NCI-H1436 treated with DMSO at 0.1 percent for 48 hours (cell line): ENCODE results near the gene MAN1A2.
"Not testable (repeated sequence)": the region's sequence is repeated elsewhere in the genome, so short reads cannot be mapped to it uniquely, and the experiment has no call there.

Experiments used
- DNase-seq: peaks from one replicate; lab custom pipeline; 2025; lab: John Stamatoyannopoulos, UW

The MAN1A2 gene

DNA sequence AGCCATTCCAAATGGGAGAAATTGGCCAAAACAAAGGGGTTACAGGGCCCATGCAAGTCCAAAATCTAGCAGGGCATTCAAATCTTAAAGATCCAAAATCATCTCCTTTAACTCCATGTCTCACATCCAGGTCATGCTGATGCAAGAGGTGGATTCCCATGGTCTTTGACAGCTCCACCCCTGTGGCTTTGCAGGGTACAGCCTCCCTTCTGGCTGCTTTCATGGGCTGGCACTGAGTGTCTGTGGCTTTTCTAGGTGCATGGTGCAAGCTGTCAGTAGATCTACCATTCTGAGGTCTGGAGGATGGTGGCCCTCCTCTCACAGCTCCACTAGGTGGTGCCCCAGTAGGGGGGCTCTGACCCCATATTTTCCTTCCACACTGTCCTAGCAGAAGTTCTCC lies 191.2 kb downstream of the MAN1A2 start:
- not testable (repeated sequence) for DNase-seq

DNA sequence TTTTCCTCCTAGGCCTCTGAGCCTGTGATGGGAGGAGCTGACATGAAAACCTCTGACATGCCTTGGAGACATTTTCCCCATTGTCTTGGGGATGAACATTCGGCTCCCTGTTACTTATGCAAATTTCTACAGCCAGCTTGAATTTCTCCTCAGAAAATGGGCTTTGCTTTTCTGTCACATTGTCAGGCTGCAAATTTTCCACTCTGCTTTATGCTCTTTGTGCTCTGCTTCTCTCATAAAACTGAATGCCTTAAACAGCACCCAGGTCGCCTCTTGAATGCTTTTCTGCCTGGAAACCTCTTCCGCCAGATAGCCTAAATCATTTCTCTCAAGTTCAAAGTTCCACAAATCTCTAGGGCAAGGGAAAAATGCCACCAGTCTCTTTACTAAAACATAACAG lies 191.9 kb downstream of the MAN1A2 start:
- no peak for DNase-seq

- DNase-seq = no peak
Measured at GRCh38 chr1:117559985-117560384, 192.7 kb downstream of the MAN1A2 start.

- no peak for DNase-seq
Measured at GRCh38 chr1:117561071-117561470, 193.8 kb downstream of the MAN1A2 start.

GRCh38 chr1:117561551-117561950 lies 194.3 kb downstream of the MAN1A2 start:
- DNase-seq = no peak

GRCh38 chr1:117562581-117563491 lies 195.6 kb downstream of the MAN1A2 start:
- no peak for DNase-seq

DNA sequence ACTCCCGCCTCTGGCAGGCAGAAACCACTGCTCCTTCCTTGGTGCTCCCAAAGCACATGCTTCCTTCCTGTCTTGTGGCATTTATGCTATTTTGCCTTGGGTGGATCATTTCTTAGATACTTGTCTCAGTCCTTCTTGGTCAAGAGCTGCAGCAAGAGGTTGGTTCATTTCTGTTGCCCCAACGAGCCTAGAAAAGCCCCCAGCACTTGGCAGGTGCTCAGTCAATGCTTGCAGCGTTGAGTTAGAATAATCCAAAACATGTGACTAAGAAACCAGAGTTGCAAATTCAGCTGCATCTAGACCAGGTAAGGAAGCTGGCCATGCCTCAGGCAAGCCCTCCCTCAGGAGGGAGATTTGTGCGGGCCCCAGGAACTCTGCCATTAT lies 196.2 kb downstream of the MAN1A2 start:
- no peak for DNase-seq

- DNase-seq = no peak
Measured at GRCh38 chr1:117564227-117565075, 197.2 kb downstream of the MAN1A2 start.

GRCh38 chr1:117565076-117565556 lies 197.9 kb downstream of the MAN1A2 start:
- no peak for DNase-seq

DNA sequence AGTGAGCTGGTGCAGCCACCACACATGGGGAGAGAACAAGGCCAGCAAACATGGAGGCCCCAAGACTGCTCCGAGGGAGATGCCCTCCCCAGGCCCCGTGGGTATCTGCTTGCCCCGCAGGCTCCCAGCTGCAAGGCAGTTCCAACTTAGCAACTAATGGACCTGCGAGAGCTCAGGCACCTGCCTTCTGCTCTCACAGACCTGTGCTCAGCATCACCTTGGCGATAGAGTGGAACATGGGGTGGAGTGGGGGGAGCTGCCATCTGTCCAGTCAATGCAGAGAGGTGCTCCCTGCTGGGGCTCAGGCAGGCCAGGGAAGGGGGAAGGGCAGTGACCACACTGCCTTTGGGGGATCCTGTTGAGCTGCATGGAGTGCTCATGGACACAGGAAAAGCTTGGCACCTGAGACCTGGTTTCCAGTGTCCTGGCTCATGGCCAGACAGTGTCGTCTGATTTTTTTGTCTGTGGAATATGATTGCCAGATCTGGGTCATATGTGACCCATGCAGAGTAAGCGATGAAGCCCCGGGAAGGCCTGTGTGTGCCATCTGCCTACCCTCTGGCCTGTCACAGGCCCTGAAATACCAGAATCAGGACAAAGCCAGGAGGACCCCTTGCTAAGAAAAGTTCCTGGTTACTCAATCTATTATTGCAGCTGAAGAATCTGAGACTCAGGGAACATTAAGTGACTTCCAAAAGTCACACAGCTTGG lies 198.7 kb downstream of the MAN1A2 start:
- no peak for DNase-seq

- no peak for DNase-seq
Measured at GRCh38 chr1:117566556-117566955, 199.3 kb downstream of the MAN1A2 start.

DNA sequence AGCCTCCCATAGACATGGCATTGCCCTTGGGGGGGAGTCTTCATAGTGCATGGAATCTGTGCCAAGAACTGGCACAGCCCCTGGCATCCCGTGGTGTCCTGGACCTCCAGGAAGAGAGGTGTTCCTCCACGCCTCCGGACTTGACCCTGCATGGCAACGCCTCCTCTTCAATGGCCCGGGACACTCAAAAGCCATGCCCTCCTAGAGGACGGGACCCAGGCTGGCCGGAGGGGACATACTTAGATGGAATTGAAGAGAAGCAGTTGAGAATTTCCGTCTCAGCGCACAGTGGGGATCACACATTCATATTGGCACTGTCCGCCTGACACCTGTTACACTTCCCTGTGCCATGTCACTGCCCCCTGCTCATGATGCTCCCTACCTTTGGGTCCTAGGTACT lies 200.2 kb downstream of the MAN1A2 start:
- no peak for DNase-seq

DNA sequence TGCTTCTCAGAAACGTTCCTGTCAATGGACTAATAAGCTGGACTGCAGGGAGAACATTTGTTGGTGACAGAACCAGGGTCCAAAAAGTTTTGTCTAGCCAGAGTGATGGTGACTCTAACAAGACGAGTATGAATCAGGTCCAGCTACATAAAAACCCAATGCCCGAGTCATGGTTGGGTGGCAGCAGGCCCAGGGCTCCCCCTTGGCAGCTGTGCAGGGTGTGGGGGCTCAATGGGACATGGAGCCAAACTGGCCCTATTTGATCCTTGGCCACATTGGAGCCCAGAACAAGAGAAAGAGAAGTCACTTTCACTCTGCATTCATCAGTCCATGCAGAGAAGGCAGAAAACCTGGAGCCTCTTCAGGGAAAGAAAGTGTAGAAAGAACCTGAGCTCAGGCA lies 200.7 kb downstream of the MAN1A2 start:
- DNase-seq = no peak

- no peak for DNase-seq
Measured at GRCh38 chr1:117568999-117569398, 201.8 kb downstream of the MAN1A2 start.

- no peak for DNase-seq
Measured at GRCh38 chr1:117569856-117570255, 202.6 kb downstream of the MAN1A2 start.

DNA sequence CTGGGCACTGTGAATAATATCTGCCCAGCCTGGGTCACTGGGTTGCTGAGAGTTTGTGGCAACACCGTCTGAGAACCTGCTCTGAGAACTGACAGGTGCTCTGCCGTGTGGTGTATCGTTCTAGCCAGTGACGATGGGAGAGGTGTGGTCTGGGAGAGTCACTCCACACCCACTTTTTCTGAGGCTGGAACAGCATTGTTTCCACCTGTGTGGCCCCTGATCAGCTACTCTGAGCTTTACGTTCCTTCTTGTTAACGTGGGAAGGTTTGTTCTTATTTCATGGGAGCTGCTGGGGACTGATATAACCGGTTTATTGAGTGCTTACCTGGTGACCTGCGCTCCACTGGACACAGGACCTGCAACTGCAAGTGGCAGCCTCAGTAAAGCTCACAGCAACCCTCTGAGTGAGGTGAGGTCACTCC lies 203.8 kb downstream of the MAN1A2 start:
- DNase-seq = no peak

DNA sequence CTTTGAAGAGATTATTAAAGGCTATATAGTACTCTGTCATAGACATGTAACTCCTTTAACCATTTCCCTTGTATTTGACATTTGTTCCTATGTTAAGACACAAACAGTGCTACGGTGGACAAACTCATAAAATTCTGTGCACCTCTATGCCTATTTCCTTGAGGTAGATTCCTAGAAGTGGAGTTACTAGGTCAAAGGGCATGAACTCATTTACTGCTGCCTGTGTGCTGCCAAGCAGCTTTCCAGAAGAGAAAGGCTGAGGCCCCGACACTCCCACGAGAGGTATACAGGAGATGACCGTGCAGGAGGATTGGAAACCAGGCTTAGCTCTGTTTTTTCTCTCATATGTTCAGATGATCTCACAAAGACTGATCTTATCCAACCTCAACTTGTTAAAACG lies 204.2 kb downstream of the MAN1A2 start:
- no peak for DNase-seq

- DNase-seq = no peak
Measured at GRCh38 chr1:117572546-117572945, 205.3 kb downstream of the MAN1A2 start.

DNA sequence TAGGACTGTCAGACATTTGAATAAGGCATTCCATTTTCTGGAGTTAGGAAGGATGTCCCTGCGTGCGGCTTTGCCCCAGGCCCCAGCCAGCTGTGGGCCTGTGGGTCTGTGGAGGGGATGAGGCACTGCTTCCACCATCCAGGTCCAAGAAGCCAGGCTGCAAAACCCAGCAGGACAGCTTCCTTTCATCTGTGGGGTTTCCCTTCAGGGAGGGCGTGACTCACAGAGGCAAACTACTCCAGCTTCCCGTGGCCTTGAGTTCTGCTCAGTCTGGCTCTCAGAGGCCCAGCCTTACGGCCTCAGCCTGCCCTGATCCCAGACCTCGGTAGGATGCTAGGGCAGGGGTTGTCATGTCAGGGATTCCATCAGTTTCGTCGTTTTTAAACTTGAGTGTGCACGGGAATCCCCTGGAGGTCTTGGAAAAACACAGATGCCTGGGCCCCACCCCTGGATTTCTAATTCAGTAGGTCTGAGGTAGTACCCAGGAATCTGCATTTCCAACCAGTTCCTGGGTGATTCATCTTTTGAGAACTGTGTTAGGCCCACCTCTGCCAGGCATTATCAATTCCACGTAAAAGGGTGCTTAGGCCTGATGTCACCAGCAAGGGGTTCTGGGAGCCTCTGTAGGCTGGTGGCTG lies 206.3 kb downstream of the MAN1A2 start:
- no peak for DNase-seq

GRCh38 chr1:117574161-117574835 lies 207.0 kb downstream of the MAN1A2 start:
- no peak for DNase-seq

- no peak for DNase-seq
Measured at GRCh38 chr1:117575586-117576225, 208.5 kb downstream of the MAN1A2 start.
